HG03460 (cell line): ENCODE data around the gene MRC1.
"Not testable (repeated sequence)": the region's sequence is repeated elsewhere in the genome, so short reads cannot be mapped to it uniquely, and the experiment has no call there.

ENCODE experiments used
- ATAC-seq: cut with Tn5 transposase; IDR thresholded peaks from one replicate; pipeline ENCODE4 v1.9.1; 2021; ENCODE audit not compliant: unreplicated experiment

The MRC1 gene

GRCh38 chr10:17891435-17891834 lies 82.3 kb downstream of the MRC1 start:
- no peak for ATAC-seq

- no peak for ATAC-seq
Measured at GRCh38 chr10:17904564-17904963, 95.4 kb downstream of the MRC1 start.

GRCh38 chr10:17905491-17905890 lies 96.3 kb downstream of the MRC1 start:
- no peak for ATAC-seq

GRCh38 chr10:17906002-17906401 lies 96.9 kb downstream of the MRC1 start:
- ATAC-seq = no peak

- no peak for ATAC-seq
Measured at GRCh38 chr10:17907641-17908040, 98.5 kb downstream of the MRC1 start.

- peak; percentile 71 for ATAC-seq
Measured at GRCh38 chr10:17910125-17910789, 101.1 kb downstream of the MRC1 start.

- no peak for ATAC-seq
Measured at GRCh38 chr10:17912754-17913153, 103.6 kb downstream of the MRC1 start.

GRCh38 chr10:17913604-17914003 lies 104.5 kb downstream of the MRC1 start:
- no peak for ATAC-seq

GRCh38 chr10:17914169-17915045 lies 105.3 kb downstream of the MRC1 start:
- no peak for ATAC-seq

GRCh38 chr10:17915181-17915580 lies 106.0 kb downstream of the MRC1 start:
- no peak for ATAC-seq

- ATAC-seq = no peak
Measured at GRCh38 chr10:17918187-17918903, 109.2 kb downstream of the MRC1 start.

GRCh38 chr10:17921378-17921777 lies 112.2 kb downstream of the MRC1 start:
- no peak for ATAC-seq

- no peak for ATAC-seq
Measured at GRCh38 chr10:17923728-17924127, 114.6 kb downstream of the MRC1 start.

GRCh38 chr10:17943033-17943745 lies 134.0 kb downstream of the MRC1 start:
- no peak for ATAC-seq

- not testable (repeated sequence) for ATAC-seq
Measured at GRCh38 chr10:17950269-17950668, 141.1 kb downstream of the MRC1 start.

GRCh38 chr10:17950726-17951125 lies 141.6 kb downstream of the MRC1 start:
- no peak for ATAC-seq

- no peak for ATAC-seq
Measured at GRCh38 chr10:17951868-17952371, 142.8 kb downstream of the MRC1 start, which contains the start of gene SLC39A12. SLC39A12 (plus strand) TSS chr10:17951918; CDS start chr10:17953277, 1,359 bp downstream.

GRCh38 chr10:17954372-17954771 lies 145.2 kb downstream of the MRC1 start:
- ATAC-seq = not testable (repeated sequence)

GRCh38 chr10:17954861-17955260 lies 145.7 kb downstream of the MRC1 start:
- no peak for ATAC-seq

- ATAC-seq = no peak
Measured at GRCh38 chr10:17958049-17958448, 148.9 kb downstream of the MRC1 start.

- no peak for ATAC-seq
Measured at GRCh38 chr10:17959870-17960269, 150.7 kb downstream of the MRC1 start.
